GM19395 (cell line): ENCODE data around the gene NPW.
A peak's percentile ranks its signal among the peaks of the same experiment; 100 is the strongest.

Source experiments
- ATAC-seq: cut with Tn5 transposase; IDR thresholded peaks from one replicate; pipeline ENCODE4 v1.9.1; 2021; ENCODE audit warnings: mild to moderate bottlenecking, moderate library complexity; ENCODE audit not compliant: unreplicated experiment

The NPW gene

GRCh38 chr16:1984347-1985225, 35.0 kb upstream of the NPW start:
- ATAC-seq, result peak; percentile 24

- no peak for ATAC-seq
Measured at GRCh38 chr16:1985466-1986150, 34.0 kb upstream of the NPW start.

- ATAC-seq, result no peak
Measured at GRCh38 chr16:1987198-1987597, 32.4 kb upstream of the NPW start.

GRCh38 chr16:1989209-1990100, 30.1 kb upstream of the NPW start, which contains the start of gene SYNGR3:
Gene SYNGR3 (plus strand): TSS chr16:1989970. CDS start chr16:1990103, 133 bp downstream.
- no peak for ATAC-seq

- no peak for ATAC-seq
Measured at GRCh38 chr16:1990101-1990350, 29.6 kb upstream of the NPW start.

GRCh38 chr16:1990351-1991134, 29.0 kb upstream of the NPW start:
- no peak for ATAC-seq

- ATAC-seq, result no peak
Measured at GRCh38 chr16:1991135-1991551, 28.4 kb upstream of the NPW start.

GRCh38 chr16:1991588-1991947, 28.0 kb upstream of the NPW start:
- ATAC-seq, result no peak

GRCh38 chr16:1991948-1992703, 27.5 kb upstream of the NPW start:
- peak; percentile 52 for ATAC-seq

GRCh38 chr16:1992704-1993317, 26.8 kb upstream of the NPW start:
- ATAC-seq, result no peak

GRCh38 chr16:1993731-1994131, 25.9 kb upstream of the NPW start:
- no peak for ATAC-seq

- ATAC-seq, result no peak
Measured at GRCh38 chr16:1997494-1998359, 21.9 kb upstream of the NPW start.

GRCh38 chr16:1998360-1998835, 21.2 kb upstream of the NPW start:
- no peak for ATAC-seq

GRCh38 chr16:1998852-1999801, 20.5 kb upstream of the NPW start:
- ATAC-seq, result no peak

GRCh38 chr16:1999866-2000514, 19.6 kb upstream of the NPW start:
- no peak for ATAC-seq

- no peak for ATAC-seq
Measured at GRCh38 chr16:2001035-2001434, 18.6 kb upstream of the NPW start.
